Right lobe of liver (tissue), 4 donors: Measurements from ENCODE around the gene FBXW10B.

Experiments
- POLR2A ChIP-seq: fragments of 450-650 bp; IDR thresholded peaks from one replicate; pipeline ENCODE4 v1.6.1; 2017; ENCODE audit warnings: antibody characterized with exemption, mild to moderate bottlenecking
- TF ChIP-seq, protein P1 (sequence below), 4 donors: fragments of 200-600 bp in 3 of 4; fragments of 450-650 bp in 1 of 4; IDR thresholded peaks; one replicate each; pipeline versions ENCODE4 v1.5.1 to v1.8.0; 2016 to 2022; ENCODE audit warnings: antibody characterized with exemption in 4 of 4, mild to moderate bottlenecking in 2 of 4
- donor health status: DM: no; HTN: no; CAD: no.
- donor health status: DM: no; HTN: no; CAD: no.
- donor health status: DM: no; HTN: yes; CAD: no.

GRCh38 chr17:15651583-15652110, 32.1 kb upstream of the FBXW10B start:
- no peak for TF ChIP-seq POLR2A
- TF ChIP-seq, protein P1, sequence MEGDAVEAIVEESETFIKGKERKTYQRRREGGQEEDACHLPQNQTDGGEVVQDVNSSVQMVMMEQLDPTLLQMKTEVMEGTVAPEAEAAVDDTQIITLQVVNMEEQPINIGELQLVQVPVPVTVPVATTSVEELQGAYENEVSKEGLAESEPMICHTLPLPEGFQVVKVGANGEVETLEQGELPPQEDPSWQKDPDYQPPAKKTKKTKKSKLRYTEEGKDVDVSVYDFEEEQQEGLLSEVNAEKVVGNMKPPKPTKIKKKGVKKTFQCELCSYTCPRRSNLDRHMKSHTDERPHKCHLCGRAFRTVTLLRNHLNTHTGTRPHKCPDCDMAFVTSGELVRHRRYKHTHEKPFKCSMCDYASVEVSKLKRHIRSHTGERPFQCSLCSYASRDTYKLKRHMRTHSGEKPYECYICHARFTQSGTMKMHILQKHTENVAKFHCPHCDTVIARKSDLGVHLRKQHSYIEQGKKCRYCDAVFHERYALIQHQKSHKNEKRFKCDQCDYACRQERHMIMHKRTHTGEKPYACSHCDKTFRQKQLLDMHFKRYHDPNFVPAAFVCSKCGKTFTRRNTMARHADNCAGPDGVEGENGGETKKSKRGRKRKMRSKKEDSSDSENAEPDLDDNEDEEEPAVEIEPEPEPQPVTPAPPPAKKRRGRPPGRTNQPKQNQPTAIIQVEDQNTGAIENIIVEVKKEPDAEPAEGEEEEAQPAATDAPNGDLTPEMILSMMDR (IDR thresholded peaks at IDR 0.05) = no peak
